ENCODE results near the gene SYT3.

- TF ChIP-seq POLR2A (IDR thresholded peaks at IDR 0.05) (no peak), CTCF (IDR thresholded peaks at IDR 0.05) (no peak)
Measured at GRCh38 chr19:50648659-50649058, 9.0 kb upstream of the SYT3 start.
